CD14-positive monocyte (primary cell): ENCODE data around the gene ATP1B3. TPM values are rescaled to one million over a fixed set of nuclear protein-coding genes. Genes with fewer than 3 reads are reported as not detected.

Experiments
- DNase-seq, 3 donors: peaks; one replicate each; pipeline ENCODE4 v3.0.0-alpha.2; 2011 to 2022
- H2AFZ ChIP-seq: 2 replicates; pipeline ENCODE4 v1.6.0; 2012; ENCODE audit warnings: mild to moderate bottlenecking, low read depth, low read length, inconsistent platforms; ENCODE audit not compliant: insufficient read depth, poor library complexity, severe bottlenecking
- H3K27ac ChIP-seq, 2 donors: 1 replicate in 1 of 2; 2 replicates in 1 of 2; pipeline ENCODE4 v1.5.1; 2012 to 2013; ENCODE audit warnings: low read length in 2 of 2, control low read depth in 1 of 2, inconsistent platforms in 1 of 2, low read depth in 1 of 2, mild to moderate bottlenecking in 1 of 2
- H3K27me3 ChIP-seq, 2 donors: one replicate each; pipeline versions ENCODE4 v1.6.0 to v1.6.1; 2011 to 2013; ENCODE audit warnings: low read length in 2 of 2; ENCODE audit not compliant: control insufficient read depth in 2 of 2, insufficient read depth in 2 of 2
- H3K36me3 ChIP-seq, 2 donors: replicated peaks in 1 of 2; 1 replicate in 1 of 2; 2 replicates in 1 of 2; pipeline versions ENCODE4 v1.5.1 to v1.6.1; 2012 to 2013; ENCODE audit warnings: low read length in 2 of 2, control low read depth in 1 of 2, inconsistent platforms in 1 of 2, mild to moderate bottlenecking in 1 of 2; ENCODE audit not compliant: insufficient read depth in 2 of 2, control insufficient read depth in 1 of 2
- H3K4me1 ChIP-seq, 2 donors: 1 replicate in 1 of 2; 2 replicates in 1 of 2; pipeline versions ENCODE4 v1.5.1 to v1.6.1; 2012 to 2013; ENCODE audit warnings: low read length in 2 of 2, control low read depth in 1 of 2, inconsistent platforms in 1 of 2, mild to moderate bottlenecking in 1 of 2, moderate library complexity in 1 of 2; ENCODE audit not compliant: insufficient read depth in 2 of 2, control insufficient read depth in 1 of 2
- H3K4me2 ChIP-seq: replicated peaks from 2 replicates; pipeline ENCODE3; 2012; ENCODE audit warnings: low read length, moderate library complexity, mild to moderate bottlenecking; ENCODE audit not compliant: poor library complexity, severe bottlenecking; ENCODE audit errors: extremely low read depth
- H3K4me3 ChIP-seq, 3 experiments: fragments of 200-600 bp in 1 of 3; sonication (generic) in 1 of 3; replicated peaks in 1 of 3; 1 replicate in 2 of 3; 2 replicates in 1 of 3; pipeline ENCODE4 v1.5.1; 2011 to 2013; ENCODE audit warnings: low read length in 3 of 3, mild to moderate bottlenecking in 3 of 3, control low read depth in 2 of 3, low read depth in 2 of 3, inconsistent platforms in 1 of 3, moderate library complexity in 1 of 3
- H3K79me2 ChIP-seq: 2 replicates; pipeline ENCODE4 v1.6.0; 2012; ENCODE audit warnings: mild to moderate bottlenecking, control low read depth, inconsistent platforms, low read length, moderate library complexity; ENCODE audit not compliant: insufficient read depth
- H3K9ac ChIP-seq: 2 replicates; pipeline ENCODE4 v1.6.0; 2017; ENCODE audit warnings: low read length, mild to moderate bottlenecking; ENCODE audit not compliant: insufficient read depth, poor library complexity, severe bottlenecking
- H3K9me3 ChIP-seq, 2 donors: replicated peaks in 1 of 2; 1 replicate in 1 of 2; 2 replicates in 1 of 2; pipeline versions ENCODE4 v1.5.1 to v1.6.1; 2012 to 2013; ENCODE audit warnings: low read length in 2 of 2, control low read depth in 1 of 2; ENCODE audit not compliant: control insufficient read depth in 1 of 2, insufficient read depth in 1 of 2
- H4K20me1 ChIP-seq: 2 replicates; pipeline ENCODE4 v1.6.0; 2012; ENCODE audit warnings: mild to moderate bottlenecking, low read length, control low read depth, moderate library complexity; ENCODE audit not compliant: insufficient read depth
- H3K27ac Mint-ChIP-seq, 7 donors: one replicate each; pipeline ENCODE4 v1.8.0; 2020; ENCODE audit warnings: mild to moderate bottlenecking in 7 of 7, mixed read lengths in 7 of 7, moderate library complexity in 6 of 7, inconsistent platforms in 2 of 7
- H3K27me3 Mint-ChIP-seq, 3 donors: one replicate each; pipeline ENCODE4 v1.8.0; 2021 to 2022; ENCODE audit warnings: low read depth in 3 of 3, mild to moderate bottlenecking in 3 of 3, mixed read lengths in 3 of 3, moderate library complexity in 3 of 3, inconsistent platforms in 1 of 3
- H3K36me3 Mint-ChIP-seq, 2 donors: one replicate each; pipeline ENCODE4 v1.8.0; 2020; ENCODE audit warnings: mixed read lengths in 2 of 2, inconsistent platforms in 1 of 2, mild to moderate bottlenecking in 1 of 2
- H3K4me1 Mint-ChIP-seq: one replicate; pipeline ENCODE4 v1.8.0; 2020; ENCODE audit warnings: mild to moderate bottlenecking, mixed read lengths
- H3K4me3 Mint-ChIP-seq, 2 donors: one replicate each; pipeline ENCODE4 v1.8.0; 2020; ENCODE audit warnings: mild to moderate bottlenecking in 2 of 2, mixed read lengths in 2 of 2, moderate library complexity in 1 of 2
- H3K9me3 Mint-ChIP-seq, 7 donors: one replicate each; pipeline ENCODE4 v1.8.0; 2020 to 2022; ENCODE audit warnings: mixed read lengths in 7 of 7, mild to moderate bottlenecking in 6 of 7, moderate library complexity in 6 of 7, inconsistent platforms in 2 of 7
- CTCF ChIP-seq: fragments of 200-600 bp; IDR thresholded peaks from one replicate; pipeline ENCODE4 v1.8.0; 2022; ENCODE audit warnings: antibody characterized with exemption, mild to moderate bottlenecking
- WGBS: methylation state at CpG from one replicate; pipeline ENCODE4 v1.1.5; 2013; ENCODE audit warnings: missing lambda C conversion rate; ENCODE audit not compliant: insufficient coverage; 5-methylcytosine and 5-hydroxymethylcytosine counted together
- intact Hi-C, 2 donors: fragments of 100-400 bp; cut with micrococcal nuclease; formaldehyde crosslinking; loops; one replicate each; pipeline versions ENCODE4 v1.15.0 to v1.15.1; 2023
- polyA plus RNA-seq, 3 donors: library from polyadenylated mRNA; depleted of rRNA in 1 of 3; unstranded in 2 of 3; stranded (reverse) in 1 of 3; fragments of 300-500 nt in 2 of 3; fragments of >200 nt in 1 of 3; fragmentation: Illumina TruSeq in 2 of 3; gene quantifications; 1 replicate in 2 of 3; 2 replicates in 1 of 3; pipeline ENCODE4 v1.2.3, GENCODE V29; 2012 to 2021

ATP1B3 gene
- polyA plus RNA-seq, 3 donors: 90.6 to 208 (median 177) TPM

GRCh38 chr3:141834292-141834691, 42.2 kb upstream of the ATP1B3 start:
- DNase-seq: no peak
- no peaks in the 10 kb centered on the region for H3K27me3 ChIP-seq
- H2AFZ ChIP-seq: no peak overlapping the region
- no peaks in the 10 kb centered on the region for H4K20me1 ChIP-seq
- TF ChIP-seq CTCF: no peak
- no peak overlapping the region for H3K27ac ChIP-seq
- H3K9me3 ChIP-seq: no peaks in the 10 kb centered on the region
- no peaks in the 10 kb centered on the region for H3K79me2 ChIP-seq
- peaks cover 5% of the 10 kb centered on the region in 2 donors for H3K4me1 ChIP-seq
- Mint-ChIP-seq H3K9me3 (peaks cover 0 to 6% (median 5%) of the 10 kb centered on the region in 7 donors), H3K27ac (no peak overlapping the region), H3K27me3 (peaks cover 0 to 3% (median 1%) of the 10 kb centered on the region in 3 donors), H3K36me3 (no peaks in the 10 kb centered on the region), H3K4me3 (no peak overlapping the region), H3K4me1 (peaks cover 8% of the 10 kb centered on the region)
- no peaks in the 10 kb centered on the region for H3K36me3 ChIP-seq
- no peak overlapping the region for H3K9ac ChIP-seq
- H3K4me2 ChIP-seq: no peak overlapping the region
- WGBS: no CpG with 5 or more reads among the region's 3 CpGs
- intact Hi-C loops: no loop called here
- H3K4me3 ChIP-seq: no peak overlapping the region

- TF ChIP-seq CTCF: no peak
- intact Hi-C loops: no loop called here
- WGBS: 100% methylated on average over 8 of the region's 15 CpGs
- Histone ChIP-seq H3K4me2 (no peak overlapping the region), H2AFZ (no peak overlapping the region), H3K27ac (no peak overlapping the region), H3K27me3 (no peaks in the 10 kb centered on the region), H3K79me2 (no peaks in the 10 kb centered on the region), H3K4me3 (no peak overlapping the region), H4K20me1 (no peaks in the 10 kb centered on the region), H3K4me1 (no peaks in the 10 kb centered on the region), H3K36me3 (no peaks in the 10 kb centered on the region), H3K9me3 (no peaks in the 10 kb centered on the region), H3K9ac (no peak overlapping the region)
- Mint-ChIP-seq H3K27me3 (peaks cover 0 to 3% (median 1%) of the 10 kb centered on the region in 3 donors), H3K27ac (no peak overlapping the region), H3K4me1 (no peaks in the 10 kb centered on the region), H3K9me3 (peaks cover 0 to 7% (median 5%) of the 10 kb centered on the region in 7 donors), H3K4me3 (no peak overlapping the region), H3K36me3 (no peaks in the 10 kb centered on the region)
- no peak for DNase-seq
Measured at GRCh38 chr3:141835557-141836229, 40.8 kb upstream of the ATP1B3 start.
